A549 (cell line): Measurements from ENCODE around the gene KHDRBS2. TPM values are rescaled to one million over a fixed set of nuclear protein-coding genes. Genes with fewer than 3 reads are reported as not detected.

Experiments
- ATAC-seq, 2 experiments: fragments of 200-7000 bp in 1 of 2; fragments of >200 bp in 1 of 2; cut with Nextera tagmentation in 1 of 2; cut with Tn5 transposase in 1 of 2; 3 replicates each; pipeline versions ENCODE4 v1.8.0 to v1.9.1; 2018 to 2020; ENCODE audit warnings: mild to moderate bottlenecking in 1 of 2, moderate library complexity in 1 of 2
- CTCF ChIA-PET: fragments of 300-600 bp; sonication (Branson Sonifier 250); formaldehyde crosslinking; extraction: SDS; loops from one replicate; lab custom pipeline; 2021; ENCODE audit warnings: antibody characterized with exemption, inconsistent platforms; lab: Yijun Ruan, JAX
- POLR2A ChIA-PET: fragments of 350-600 bp; formaldehyde crosslinking; extraction: SDS; loops from one replicate; lab custom pipeline; 2021; ENCODE audit warnings: antibody characterized with exemption, inconsistent platforms; lab: Yijun Ruan, JAX
- DNase-seq, 2 experiments: peaks; one replicate each; pipeline versions ENCODE4 v3.0.0 to v3.0.0-alpha.2; 2011 to 2016; ENCODE audit warnings: low read depth in 1 of 2, low spot score in 1 of 2
- FAIRE-seq: peaks from 2 replicates; lab custom pipeline; 2011; peaks lifted over from hg19 to GRCh38; lab: Jason Lieb, UNC
- H3K27ac ChIP-seq, 2 experiments: fragments of >200 bp; sonication (Bioruptor Twin); formaldehyde crosslinking; 3 replicates each; pipeline ENCODE4 v1.5.1; 2016 to 2017
- H3K4me1 ChIP-seq: fragments of >200 bp; sonication (Bioruptor Twin); formaldehyde crosslinking; 3 replicates; pipeline ENCODE4 v1.6.1; 2016
- H3K4me2 ChIP-seq: fragments of >200 bp; sonication (Bioruptor Twin); formaldehyde crosslinking; 3 replicates; pipeline ENCODE4 v1.6.1; 2016
- H3K4me3 ChIP-seq: fragments of >200 bp; sonication (Bioruptor Twin); formaldehyde crosslinking; 3 replicates; pipeline ENCODE4 v1.5.1; 2016
- H3K9me3 ChIP-seq: fragments of >200 bp; sonication (Bioruptor Twin); formaldehyde crosslinking; 3 replicates; pipeline ENCODE4 v1.6.1; 2016
- BHLHE40 ChIP-seq: IDR thresholded peaks from 2 replicates; pipeline ENCODE4 v1.6.1; 2012; ENCODE audit warnings: low read depth, low read length, inconsistent platforms
- ELK1 ChIP-seq: fragments of 150-350 bp; IDR thresholded peaks from 2 replicates; pipeline ENCODE4 v1.6.1; 2014; ENCODE audit warnings: low read depth, mild to moderate bottlenecking, low read length
- ESRRA ChIP-seq: fragments of 150-350 bp; IDR thresholded peaks from 2 replicates; pipeline ENCODE4 v1.6.1; 2014; ENCODE audit warnings: mild to moderate bottlenecking, low read length, borderline replicate concordance
- FOSL2 ChIP-seq, 2 experiments: fragments of 450-650 bp in 1 of 2; fragments of >200 bp in 1 of 2; sonication (Bioruptor Twin) in 1 of 2; formaldehyde crosslinking; IDR thresholded peaks; 2 replicates each; pipeline versions ENCODE4 v1.5.0 to v1.6.1; 2016 to 2020; ENCODE audit warnings: mild to moderate bottlenecking in 1 of 2, moderate library complexity in 1 of 2
- GATA3 ChIP-seq: IDR thresholded peaks from 2 replicates; pipeline ENCODE4 v1.6.1; 2012; ENCODE audit warnings: borderline replicate concordance
- HEYL ChIP-seq: fragments of 250-450 bp; sonication (Bioruptor Pico); IDR thresholded peaks from 2 replicates; pipeline ENCODE4 v1.8.0; 2021; ENCODE audit warnings: mild to moderate bottlenecking, moderate library complexity
- MYC ChIP-seq: IDR thresholded peaks from 2 replicates; pipeline ENCODE4 v1.6.1; 2012; ENCODE audit warnings: mild to moderate bottlenecking, inconsistent platforms, low read length, improper control_type of control experiment, borderline replicate concordance
- NFE2L2 ChIP-seq: fragments of 150-350 bp; conservative IDR thresholded peaks from 2 replicates; pipeline ENCODE4 v1.6.1; 2014; ENCODE audit warnings: low read length
- NPAS2 ChIP-seq: fragments of 250-450 bp; sonication (Bioruptor Pico); IDR thresholded peaks from 2 replicates; pipeline ENCODE4 v1.8.0; 2022; ENCODE audit warnings: mild to moderate bottlenecking, moderate library complexity, borderline replicate concordance
- POLR2A ChIP-seq: IDR thresholded peaks from 2 replicates; pipeline ENCODE4 v1.6.1; 2012; ENCODE audit warnings: mild to moderate bottlenecking, low read length
- RAD21 ChIP-seq, 2 experiments: fragments of >200 bp in 1 of 2; sonication (Bioruptor Twin) in 1 of 2; formaldehyde crosslinking in 1 of 2; IDR thresholded peaks in 1 of 2; conservative IDR thresholded peaks in 1 of 2; 2 replicates in 1 of 2; 3 replicates in 1 of 2; pipeline ENCODE4 v1.6.1; 2012 to 2018; ENCODE audit warnings: inconsistent platforms in 1 of 2
- RARB ChIP-seq: fragments of 250-450 bp; sonication (Bioruptor Pico); IDR thresholded peaks from 2 replicates; pipeline ENCODE4 v1.8.0; 2021; ENCODE audit warnings: mild to moderate bottlenecking, moderate library complexity
- SMC3 ChIP-seq: fragments of >200 bp; sonication (Bioruptor Twin); formaldehyde crosslinking; IDR thresholded peaks from 3 replicates; pipeline ENCODE4 v1.6.1; 2018; ENCODE audit warnings: inconsistent platforms
- SREBF2 ChIP-seq: fragments of 450-650 bp; IDR thresholded peaks from 2 replicates; pipeline ENCODE4 v1.6.1; 2014; ENCODE audit warnings: mild to moderate bottlenecking, moderate library complexity
- TFCP2L1 ChIP-seq: fragments of 250-450 bp; sonication (Bioruptor Pico); IDR thresholded peaks from 2 replicates; pipeline ENCODE4 v1.5.0; 2021; ENCODE audit warnings: mild to moderate bottlenecking
- ZC3H11A ChIP-seq: fragments of 450-650 bp; IDR thresholded peaks from 2 replicates; pipeline ENCODE4 v1.6.1; 2014; ENCODE audit warnings: antibody characterized with exemption, mild to moderate bottlenecking
- ZFP36 ChIP-seq: fragments of 450-650 bp; IDR thresholded peaks from 2 replicates; pipeline ENCODE4 v1.6.1; 2014; ENCODE audit warnings: borderline replicate concordance; ENCODE audit not compliant: partially characterized antibody
- WGBS: methylation state at CpG from one replicate; pipeline ENCODE4 v1.1.6; 2017; ENCODE audit errors: missing lambda C conversion rate; 5-methylcytosine and 5-hydroxymethylcytosine counted together
- polyA plus RNA-seq, 4 experiments: library from polyadenylated mRNA; depleted of rRNA in 3 of 4; stranded (reverse); fragments of >200 nt; fragmentation: RNase III in 1 of 4; extraction: RNeasy Plus Mini Kit Qiagen cat#74134 plus additional on column Dnase treatment in 1 of 4; gene quantifications; 2 replicates in 3 of 4; 3 replicates in 1 of 4; pipeline ENCODE4 v1.2.3, GENCODE V29; 2011 to 2017
- TF ChIP-seq, protein P1 (sequence below): IDR thresholded peaks from 2 replicates; pipeline ENCODE4 v1.6.1; 2012
- TF ChIP-seq, protein P2 (sequence below): fragments of 250-450 bp; sonication (Bioruptor Pico); IDR thresholded peaks from 2 replicates; pipeline ENCODE4 v1.5.0; 2021; ENCODE audit warnings: mild to moderate bottlenecking, moderate library complexity, borderline replicate concordance
- TF ChIP-seq, protein P3 (sequence below): fragments of >200 bp; sonication (Bioruptor Twin); formaldehyde crosslinking; IDR thresholded peaks from 3 replicates; pipeline ENCODE4 v1.6.1; 2016

The KHDRBS2 gene
- polyA plus RNA-seq, 2 of the 4 experiments (the other 2 are of a cell fraction): not detected

DNA sequence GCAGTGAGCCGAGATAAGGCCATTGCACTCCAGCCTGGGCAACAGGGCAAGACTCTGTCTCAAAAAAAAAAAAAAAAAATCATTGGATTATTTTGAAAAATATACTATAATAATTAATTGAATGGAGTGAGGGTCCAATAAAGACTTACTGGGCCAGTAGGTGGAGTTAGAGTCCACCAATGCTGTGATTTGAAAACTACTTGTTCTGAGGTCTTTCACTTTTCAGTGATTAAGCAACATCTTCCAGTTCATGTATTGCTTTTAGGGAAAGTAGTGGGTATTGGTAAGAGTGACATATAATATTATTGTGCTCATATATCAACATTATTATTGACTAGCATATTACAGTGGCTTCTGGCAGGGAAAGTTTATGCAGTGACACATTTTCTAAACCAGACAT, 530.3 kb downstream of the KHDRBS2 start:
- Histone ChIP-seq H3K4me1 (no peaks in the 10 kb centered on the region), H3K4me2 (no peak overlapping the region), H3K27ac (no peak overlapping the region), H3K4me3 (no peak overlapping the region)
- DNase-seq (no peak), FAIRE-seq (no peak)
- CTCF ChIA-PET: no interaction called here
- POLR2A ChIA-PET: no interaction called here
- TF ChIP-seq HEYL (CRISPR knock-in tag) (no peak), ESRRA (no peak), RAD21 (conservative IDR thresholded peaks at IDR 0.05 in 1 of 2, IDR thresholded peaks at IDR 0.05 in 1 of 2) (no peak), RARB (CRISPR knock-in tag) (no peak), ZC3H11A (no peak), ELK1 (no peak), NPAS2 (CRISPR knock-in tag) (no peak), SMC3 (no peak), TFCP2L1 (CRISPR knock-in tag) (no peak), POLR2A (no peak)
- TF ChIP-seq, all 56 proteins: peak for 0
- no peaks in the 10 kb centered on the region for H3K9me3 ChIP-seq
- 0% methylated on average over 1 of the region's 1 CpG for WGBS
- no peak for ATAC-seq

GRCh38 chr6:61751986-61752385, 534.0 kb downstream of the KHDRBS2 start:
- FAIRE-seq: no peak
- whole genome bisulfite sequencing: 0% methylated on average over 3 of the region's 3 CpGs
- ATAC-seq: no peak
- ChIA-PET CTCF (no interaction called here), POLR2A (no interaction called here)
- no peak for DNase-seq
- no peak overlapping the region for H3K27ac ChIP-seq
- H3K4me3 ChIP-seq: no peak overlapping the region
- no peaks in the 10 kb centered on the region for H3K4me1 ChIP-seq
- H3K9me3 ChIP-seq: no peaks in the 10 kb centered on the region
- TF ChIP-seq FOSL2 (IDR thresholded peaks at IDR 0.05) (no peak), FOSL2 (CRISPR knock-in tag; IDR thresholded peaks at IDR 0.05) (no peak), NFE2L2 (no peak), GATA3 (no peak), ESRRA (no peak)
- TF ChIP-seq, protein P1, sequence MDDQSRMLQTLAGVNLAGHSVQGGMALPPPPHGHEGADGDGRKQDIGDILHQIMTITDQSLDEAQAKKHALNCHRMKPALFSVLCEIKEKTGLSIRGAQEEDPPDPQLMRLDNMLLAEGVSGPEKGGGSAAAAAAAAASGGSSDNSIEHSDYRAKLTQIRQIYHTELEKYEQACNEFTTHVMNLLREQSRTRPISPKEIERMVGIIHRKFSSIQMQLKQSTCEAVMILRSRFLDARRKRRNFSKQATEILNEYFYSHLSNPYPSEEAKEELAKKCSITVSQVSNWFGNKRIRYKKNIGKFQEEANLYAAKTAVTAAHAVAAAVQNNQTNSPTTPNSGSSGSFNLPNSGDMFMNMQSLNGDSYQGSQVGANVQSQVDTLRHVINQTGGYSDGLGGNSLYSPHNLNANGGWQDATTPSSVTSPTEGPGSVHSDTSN: no peak
- no peak overlapping the region for H3K4me2 ChIP-seq

- ChIA-PET POLR2A (no interaction called here), CTCF (no interaction called here)
- TF ChIP-seq MYC: no peak
- H3K9me3 ChIP-seq: no peaks in the 10 kb centered on the region
- H3K4me1 ChIP-seq: no peaks in the 10 kb centered on the region
- WGBS: 3% methylated on average over 5 of the region's 5 CpGs
- ATAC-seq (no peak), FAIRE-seq (no peak), DNase-seq (no peak)
- no peak overlapping the region for H3K4me3 ChIP-seq
- no peak overlapping the region for H3K27ac ChIP-seq
- H3K4me2 ChIP-seq: no peak overlapping the region
Measured at GRCh38 chr6:61745994-61746393, 540.0 kb downstream of the KHDRBS2 start.

- Histone ChIP-seq H3K9me3 (no peaks in the 10 kb centered on the region), H3K4me3 (no peak overlapping the region), H3K4me2 (no peak overlapping the region), H3K27ac (no peak overlapping the region), H3K4me1 (no peaks in the 10 kb centered on the region)
- ChIA-PET CTCF (no interaction called here), POLR2A (no interaction called here)
- DNase-seq (no peak), FAIRE-seq (no peak), ATAC-seq (no peak)
- TF ChIP-seq, protein P2, sequence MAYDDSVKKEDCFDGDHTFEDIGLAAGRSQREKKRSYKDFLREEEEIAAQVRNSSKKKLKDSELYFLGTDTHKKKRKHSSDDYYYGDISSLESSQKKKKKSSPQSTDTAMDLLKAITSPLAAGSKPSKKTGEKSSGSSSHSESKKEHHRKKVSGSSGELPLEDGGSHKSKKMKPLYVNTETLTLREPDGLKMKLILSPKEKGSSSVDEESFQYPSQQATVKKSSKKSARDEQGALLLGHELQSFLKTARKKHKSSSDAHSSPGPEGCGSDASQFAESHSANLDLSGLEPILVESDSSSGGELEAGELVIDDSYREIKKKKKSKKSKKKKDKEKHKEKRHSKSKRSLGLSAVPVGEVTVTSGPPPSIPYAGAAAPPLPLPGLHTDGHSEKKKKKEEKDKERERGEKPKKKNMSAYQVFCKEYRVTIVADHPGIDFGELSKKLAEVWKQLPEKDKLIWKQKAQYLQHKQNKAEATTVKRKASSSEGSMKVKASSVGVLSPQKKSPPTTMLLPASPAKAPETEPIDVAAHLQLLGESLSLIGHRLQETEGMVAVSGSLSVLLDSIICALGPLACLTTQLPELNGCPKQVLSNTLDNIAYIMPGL (CRISPR knock-in tag): no peak
- TF ChIP-seq, protein P3, sequence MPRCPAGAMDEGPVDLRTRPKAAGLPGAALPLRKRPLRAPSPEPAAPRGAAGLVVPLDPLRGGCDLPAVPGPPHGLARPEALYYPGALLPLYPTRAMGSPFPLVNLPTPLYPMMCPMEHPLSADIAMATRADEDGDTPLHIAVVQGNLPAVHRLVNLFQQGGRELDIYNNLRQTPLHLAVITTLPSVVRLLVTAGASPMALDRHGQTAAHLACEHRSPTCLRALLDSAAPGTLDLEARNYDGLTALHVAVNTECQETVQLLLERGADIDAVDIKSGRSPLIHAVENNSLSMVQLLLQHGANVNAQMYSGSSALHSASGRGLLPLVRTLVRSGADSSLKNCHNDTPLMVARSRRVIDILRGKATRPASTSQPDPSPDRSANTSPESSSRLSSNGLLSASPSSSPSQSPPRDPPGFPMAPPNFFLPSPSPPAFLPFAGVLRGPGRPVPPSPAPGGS: no peak
- TF ChIP-seq ZFP36: no peak
- no peak for TF ChIP-seq SREBF2
- no peak for TF ChIP-seq BHLHE40
- TF ChIP-seq TFCP2L1 (CRISPR knock-in tag): no peak
- 0% methylated on average over 3 of the region's 3 CpGs for WGBS
Measured at GRCh38 chr6:61711849-61712248, 574.2 kb downstream of the KHDRBS2 start.
